ENCODE measurements around the gene CFAP119. TPM values are rescaled to one million over a fixed set of nuclear protein-coding genes. Genes with fewer than 3 reads are reported as not detected.

CFAP119 gene
- total and polyA plus RNA-seq, 10 of the 15 experiments (the other 5 are each of a cell fraction or from before 2014, with no cell fraction given), result 2.2 to 9.4 (median 4.3) TPM

DNA sequence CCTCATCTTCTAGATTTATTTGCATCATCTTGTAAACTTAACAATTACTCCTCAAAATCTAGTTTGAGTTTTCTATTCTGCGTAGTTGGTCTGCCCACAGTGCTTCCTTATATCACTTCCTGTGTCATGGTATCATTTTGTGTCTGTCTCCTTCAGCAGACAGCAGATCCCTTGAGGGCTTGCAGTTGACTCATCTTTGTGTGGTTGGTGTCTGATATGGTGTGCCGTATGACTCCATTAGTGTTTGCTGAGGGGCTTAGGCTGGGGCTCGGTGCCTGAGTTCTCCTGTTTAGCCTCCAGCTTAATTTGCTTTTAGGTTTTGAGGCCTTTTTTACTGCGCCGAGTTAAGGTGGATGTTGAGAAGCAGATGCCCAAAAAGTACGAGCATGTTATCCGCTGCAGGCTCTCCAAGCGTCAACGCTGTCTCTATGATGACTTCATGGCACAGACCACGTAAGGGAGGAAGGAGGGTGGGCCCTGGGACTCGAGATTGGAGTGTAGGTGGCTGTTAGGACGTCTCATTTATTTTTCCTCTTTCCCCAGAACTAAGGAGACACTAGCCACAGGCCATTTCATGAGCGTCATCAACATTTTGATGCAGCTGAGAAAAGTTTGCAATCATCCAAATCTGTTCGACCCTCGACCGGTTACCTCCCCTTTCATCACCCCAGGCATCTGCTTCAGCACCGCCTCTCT lies 46.0 kb downstream of the CFAP119 start:
- SMC1A ChIA-PET (ENCODE audit: uncharacterized antibody, unreplicated experiment), result no interaction called here
- POLR2A ChIA-PET, result interaction anchor here (1.0 to 1.5 kb wide), 2 partner anchors 14 to 21 kb away, joined by 3 to 4 read pairs; no protein-coding TSS in a partner anchor
- Histone ChIP-seq H4K20me1 (ENCODE audit: control insufficient read depth, insufficient read depth) (no peaks in the 10 kb centered on the region), H3K27ac (ENCODE audit: control insufficient read depth, insufficient read depth) (no peak overlapping the region), H3K4me2 (ENCODE audit: control insufficient read depth, insufficient read depth) (no peak overlapping the region), H2AFZ (ENCODE audit: control insufficient read depth, low read depth, low read length) (no peak overlapping the region), H3K4me3 (no peak overlapping the region), H3K9ac (ENCODE audit: control insufficient read depth, insufficient read depth, low read length) (no peak overlapping the region), H3K9me3 (replicated peaks; ENCODE audit: control insufficient read depth, insufficient read depth, low read length) (no peaks in the 10 kb centered on the region), H3K79me2 (ENCODE audit: control insufficient read depth, insufficient read depth, low read length) (no peaks in the 10 kb centered on the region; the same call in none of the 2 replicates), H3K36me3 (ENCODE audit: control insufficient read depth in 2 of 2, insufficient read depth in 2 of 2, low read length in 1 of 2) (peaks cover 40 to 60% of the 10 kb centered on the region in 2 experiments), H3K4me1 (ENCODE audit: control insufficient read depth, insufficient read depth, low read length) (no peaks in the 10 kb centered on the region; the same call in 1 of the 2 replicates), H3K27me3 (replicated peaks in 1 of 2; ENCODE audit: control insufficient read depth in 2 of 2, insufficient read depth in 2 of 2, low read length in 1 of 2) (no peaks in the 10 kb centered on the region)
- ATAC-seq (peak; percentile 75), FAIRE-seq (peak; percentile 72), DNase-seq (ENCODE audit: low read depth, low spot score) (no peak)
- BruUV-seq (replicated peaks), result no TSS peak
- WGBS (ENCODE audit: insufficient coverage, insufficient replicate concordance, low lambda C conversion rate, missing lambda C conversion rate), result 63% methylated on average over 16 of the region's 17 CpGs
- in situ Hi-C loops (cut with MboI) (no loop called here), intact Hi-C loops (cut with micrococcal nuclease; ENCODE audit: unreplicated experiment) (no loop called here)
- RAD21 ChIA-PET (ENCODE audit: unreplicated experiment), result no interaction called here
- TF ChIP-seq, protein P1, sequence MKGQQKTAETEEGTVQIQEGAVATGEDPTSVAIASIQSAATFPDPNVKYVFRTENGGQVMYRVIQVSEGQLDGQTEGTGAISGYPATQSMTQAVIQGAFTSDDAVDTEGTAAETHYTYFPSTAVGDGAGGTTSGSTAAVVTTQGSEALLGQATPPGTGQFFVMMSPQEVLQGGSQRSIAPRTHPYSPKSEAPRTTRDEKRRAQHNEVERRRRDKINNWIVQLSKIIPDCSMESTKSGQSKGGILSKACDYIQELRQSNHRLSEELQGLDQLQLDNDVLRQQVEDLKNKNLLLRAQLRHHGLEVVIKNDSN (IDR thresholded peaks at IDR 0.05; ENCODE audit: borderline replicate concordance, extremely low read length, insufficient read depth, low read depth, low read length), result no peak
- TF ChIP-seq RUNX3 (IDR thresholded peaks at IDR 0.05; ENCODE audit: low read length), result 0 out of 2 replicates have a peak, but pooled peaks have one; percentile 13
- no peak for TF ChIP-seq PAX5 (IDR thresholded peaks at IDR 0.05; ENCODE audit: borderline replicate concordance, low read depth, low read length)
- TF ChIP-seq, protein P2, sequence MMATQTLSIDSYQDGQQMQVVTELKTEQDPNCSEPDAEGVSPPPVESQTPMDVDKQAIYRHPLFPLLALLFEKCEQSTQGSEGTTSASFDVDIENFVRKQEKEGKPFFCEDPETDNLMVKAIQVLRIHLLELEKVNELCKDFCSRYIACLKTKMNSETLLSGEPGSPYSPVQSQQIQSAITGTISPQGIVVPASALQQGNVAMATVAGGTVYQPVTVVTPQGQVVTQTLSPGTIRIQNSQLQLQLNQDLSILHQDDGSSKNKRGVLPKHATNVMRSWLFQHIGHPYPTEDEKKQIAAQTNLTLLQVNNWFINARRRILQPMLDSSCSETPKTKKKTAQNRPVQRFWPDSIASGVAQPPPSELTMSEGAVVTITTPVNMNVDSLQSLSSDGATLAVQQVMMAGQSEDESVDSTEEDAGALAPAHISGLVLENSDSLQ (IDR thresholded peaks at IDR 0.05), result 0 out of 2 replicates have a peak, but pooled peaks have one; percentile 20
- CTCF ChIA-PET, result interaction anchor here (0.6 kb wide), 1 partner anchor 75 kb away, joined by 3 read pairs; no protein-coding TSS in a partner anchor

Data from GM12878 (cell line).